HG02973 (cell line): ENCODE data around the gene SFR1.
A peak's percentile ranks its signal among the peaks of the same experiment; 100 is the strongest.

Experiments
- ATAC-seq: cut with Tn5 transposase; IDR thresholded peaks from one replicate; pipeline ENCODE4 v1.9.1; 2021; ENCODE audit warnings: moderate library complexity; ENCODE audit not compliant: unreplicated experiment

Gene SFR1

DNA sequence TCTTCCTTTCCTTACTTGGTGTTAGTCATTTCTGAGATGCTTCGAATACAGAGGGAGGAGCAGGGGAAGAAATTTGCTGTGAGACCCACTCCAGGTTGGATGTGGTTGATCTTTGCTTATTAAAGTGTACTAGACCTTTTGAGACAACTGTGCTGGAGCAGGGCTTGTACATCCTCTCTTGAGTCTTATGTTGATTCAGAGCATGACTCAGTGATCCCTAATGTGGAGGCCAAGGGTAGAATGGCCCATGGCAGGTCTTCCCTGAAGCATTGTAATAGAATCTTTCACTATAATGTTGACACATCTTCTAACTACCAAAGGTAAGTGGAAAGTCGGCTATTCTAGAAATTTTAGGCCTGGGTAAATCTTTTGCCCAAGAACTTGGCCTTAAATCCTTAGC lies 17.0 kb upstream of the SFR1 start:
- no peak for ATAC-seq

DNA sequence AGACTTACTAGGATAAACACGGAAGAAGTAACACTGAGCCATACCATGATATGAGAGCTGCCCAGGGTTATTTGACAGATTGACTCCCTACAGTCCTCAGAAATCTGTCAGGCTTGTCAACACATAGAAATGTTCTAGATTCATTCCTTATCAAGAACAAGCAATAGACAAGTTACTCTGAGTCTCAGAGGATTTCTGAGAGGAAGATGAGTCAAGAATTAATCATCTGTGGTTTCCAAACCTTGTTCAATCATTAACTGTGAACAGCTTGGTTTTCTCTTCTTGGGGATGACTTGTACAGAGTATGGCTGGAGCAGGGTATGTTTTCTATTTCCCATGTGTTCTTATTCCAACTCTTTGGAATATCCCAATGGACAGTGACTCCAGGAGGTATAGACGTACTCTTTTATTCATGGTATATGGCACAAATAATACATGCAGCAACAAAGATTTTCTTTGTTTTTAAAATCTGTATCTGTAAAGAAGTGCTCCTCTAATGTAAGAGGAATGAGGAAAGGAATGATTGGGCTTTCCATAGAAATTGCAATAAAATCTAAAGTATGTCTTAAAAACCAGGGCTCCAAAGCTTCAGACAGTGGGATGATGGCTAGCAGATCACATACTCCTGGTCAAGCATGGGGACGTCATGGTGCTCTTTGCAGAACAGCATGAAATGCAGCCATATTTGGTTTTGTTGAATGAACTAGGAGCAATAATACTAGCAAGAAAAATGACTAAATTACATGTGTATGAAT lies 11.9 kb upstream of the SFR1 start:
- peak; percentile 89 for ATAC-seq

DNA sequence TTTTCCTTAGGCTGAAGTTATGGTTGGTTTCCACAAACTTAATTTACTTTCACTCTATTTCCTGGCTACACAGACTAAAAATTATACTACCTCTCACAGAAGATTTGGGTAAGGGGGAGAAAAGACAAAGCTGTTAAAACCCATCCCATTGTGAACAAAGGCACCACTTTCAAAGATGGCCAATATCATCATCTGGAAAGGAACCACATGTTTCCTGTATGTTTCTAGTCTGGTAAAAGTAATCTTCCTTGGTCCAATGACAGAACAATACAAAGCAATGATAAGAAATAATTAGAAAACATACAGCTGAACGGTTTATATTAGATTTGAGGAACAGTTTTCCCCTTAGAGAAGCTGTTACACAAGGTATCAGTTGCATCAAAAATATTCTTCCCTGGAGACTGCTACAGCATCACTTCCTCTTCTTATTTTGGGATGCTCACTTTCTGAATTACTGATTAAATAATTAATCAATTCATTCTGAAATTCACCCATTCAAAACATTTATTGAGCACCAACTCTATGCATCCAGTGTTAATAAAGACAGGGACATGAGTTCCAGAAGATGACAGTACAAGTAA lies 8.5 kb upstream of the SFR1 start:
- ATAC-seq: no peak

DNA sequence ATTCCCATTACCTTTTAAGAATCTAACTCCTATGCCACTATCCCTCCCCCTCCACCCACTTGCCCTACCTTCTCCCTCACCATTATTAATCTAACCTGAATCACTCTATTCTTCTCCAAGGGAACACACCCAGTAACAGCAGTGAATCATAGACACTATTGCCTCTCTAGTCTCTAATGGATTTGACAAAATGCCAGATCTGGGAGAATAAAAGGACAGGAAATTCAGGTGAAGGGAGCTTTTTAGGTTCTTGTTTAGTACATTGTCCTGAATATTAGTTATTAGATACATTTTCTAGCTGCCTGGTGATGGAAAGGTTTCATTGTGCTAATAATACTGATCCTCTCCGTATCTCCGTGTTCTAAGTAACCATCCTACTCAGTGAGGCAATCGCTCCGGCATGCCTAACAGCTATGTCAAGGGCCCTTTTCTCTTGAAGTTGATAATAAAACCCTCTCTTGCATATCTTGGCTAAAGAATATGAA lies 4.1 kb upstream of the SFR1 start:
- no peak for ATAC-seq

DNA sequence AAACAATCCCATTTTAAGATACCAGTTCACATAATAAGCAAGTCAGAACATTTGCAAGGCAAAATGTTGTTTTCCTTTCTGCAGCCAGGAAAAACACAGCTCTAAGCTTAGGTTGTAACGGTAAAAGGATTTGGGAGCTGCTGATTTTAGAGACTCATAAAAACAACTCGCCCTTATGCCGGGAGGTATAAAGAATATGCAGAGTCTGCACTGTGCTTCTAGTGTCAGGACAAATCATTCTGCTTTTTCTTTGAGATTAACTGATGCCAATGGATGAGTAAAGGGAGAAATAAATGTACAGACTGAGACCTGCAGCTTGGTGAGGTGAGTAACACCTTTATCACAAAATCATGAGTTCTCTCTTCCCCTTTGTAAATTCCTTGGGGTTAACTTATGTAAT lies 2.0 kb upstream of the SFR1 start:
- no peak for ATAC-seq

DNA sequence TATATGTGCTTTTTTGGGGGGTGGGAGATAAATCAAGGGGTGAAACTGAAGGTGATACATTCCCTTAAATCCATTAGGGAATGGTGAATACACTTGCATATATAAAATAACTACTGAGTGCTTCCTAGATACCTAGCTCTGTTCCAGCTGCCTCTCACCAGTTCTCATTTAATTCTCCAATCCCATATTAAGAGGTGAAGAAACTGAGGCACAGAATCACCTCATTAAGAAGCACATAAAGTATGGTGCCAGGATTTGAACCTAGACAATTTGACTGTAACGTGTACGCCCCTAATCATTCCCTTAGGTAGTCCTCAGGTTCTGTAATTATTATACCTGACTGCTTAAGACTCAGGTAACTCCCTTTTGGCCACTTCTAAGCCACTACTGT lies 1.5 kb upstream of the SFR1 start:
- ATAC-seq: no peak

DNA sequence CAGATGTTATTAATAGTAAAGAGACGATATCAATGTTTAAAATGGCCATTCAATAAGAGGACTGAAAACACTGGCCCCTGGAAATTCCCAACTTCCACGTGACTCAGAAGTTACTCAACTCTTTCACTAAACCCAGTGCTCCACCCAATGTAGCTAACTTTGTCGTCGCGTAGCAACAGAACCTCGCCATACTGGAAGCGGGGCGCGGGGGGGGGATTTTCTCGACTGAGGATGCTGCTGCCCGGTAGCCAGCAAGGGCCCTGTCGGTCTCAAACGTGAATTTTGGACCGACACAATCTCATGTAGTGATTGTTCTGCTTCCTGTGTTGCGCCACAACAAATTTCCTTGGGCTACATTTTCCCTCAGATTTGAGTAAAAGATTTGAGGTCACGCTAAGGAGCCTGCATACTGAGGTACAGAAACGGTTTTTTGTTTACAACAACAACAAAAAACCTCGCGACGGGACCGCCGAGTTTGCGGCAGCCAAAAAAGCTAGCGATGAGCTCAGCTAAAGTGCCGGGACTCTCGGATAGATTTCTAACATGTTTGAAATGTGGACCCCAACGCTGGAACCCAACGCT lies 977 bp upstream of the SFR1 start:
- ATAC-seq: peak; percentile 35

DNA sequence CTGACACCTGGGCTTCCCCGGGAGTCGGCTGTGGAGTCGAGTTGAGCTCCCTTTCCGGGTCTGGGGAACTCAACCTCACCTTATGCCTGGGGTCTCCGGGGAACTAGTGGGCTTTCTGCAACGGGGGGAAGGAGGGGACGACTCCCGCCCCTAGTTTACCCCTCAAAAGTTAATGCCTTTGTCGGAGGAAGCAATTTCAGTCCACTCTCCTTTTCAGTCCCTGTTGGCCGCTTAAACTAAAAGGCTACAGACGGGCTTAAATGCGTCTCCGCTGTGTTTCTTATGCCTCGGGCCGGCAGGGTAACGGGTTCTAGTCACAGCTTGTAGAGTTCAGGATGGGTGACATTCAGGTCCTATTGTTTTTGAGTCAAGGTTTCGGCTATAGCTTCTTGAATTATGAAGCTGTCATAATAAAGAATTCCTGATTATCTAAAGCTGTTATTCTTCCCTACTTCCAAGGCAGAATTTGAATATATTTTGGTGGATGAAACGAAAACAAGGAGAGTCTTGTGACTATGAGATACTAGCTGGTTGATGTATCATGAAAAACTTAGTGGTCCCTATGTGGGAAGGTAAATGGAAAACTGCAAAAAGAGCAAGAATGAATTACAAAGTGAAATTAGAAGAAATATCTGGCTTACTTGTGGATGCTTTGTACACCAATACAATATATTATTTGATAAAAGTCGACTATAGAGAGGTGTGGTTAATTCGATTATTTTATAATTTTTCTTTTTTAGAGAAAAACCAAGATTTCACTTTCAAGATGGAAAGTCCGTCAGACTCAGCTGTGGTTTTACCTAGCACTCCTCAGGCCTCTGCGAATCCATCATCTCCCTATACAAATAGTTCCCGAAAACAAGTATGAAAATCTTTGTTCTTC lies 495 bp downstream of the SFR1 start:
- peak; percentile 4 for ATAC-seq

DNA sequence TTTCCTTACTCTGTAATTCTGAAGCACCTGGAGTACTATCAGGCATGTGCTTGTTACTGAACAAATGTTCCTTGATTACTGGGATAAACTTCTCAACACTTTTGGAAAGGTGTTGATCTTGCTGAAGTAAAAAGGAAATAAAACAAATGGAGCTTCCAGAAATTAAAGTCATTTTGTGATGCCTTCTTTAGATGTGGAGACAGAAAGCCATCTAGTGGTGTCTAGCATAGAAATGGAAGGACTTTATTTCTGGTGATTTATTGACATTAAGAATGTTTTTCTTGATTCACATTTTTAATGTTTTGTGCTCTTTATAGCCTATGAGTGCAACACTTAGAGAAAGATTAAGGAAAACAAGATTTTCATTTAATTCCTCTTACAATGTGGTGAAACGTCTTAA lies 1.4 kb downstream of the SFR1 start:
- ATAC-seq: no peak

DNA sequence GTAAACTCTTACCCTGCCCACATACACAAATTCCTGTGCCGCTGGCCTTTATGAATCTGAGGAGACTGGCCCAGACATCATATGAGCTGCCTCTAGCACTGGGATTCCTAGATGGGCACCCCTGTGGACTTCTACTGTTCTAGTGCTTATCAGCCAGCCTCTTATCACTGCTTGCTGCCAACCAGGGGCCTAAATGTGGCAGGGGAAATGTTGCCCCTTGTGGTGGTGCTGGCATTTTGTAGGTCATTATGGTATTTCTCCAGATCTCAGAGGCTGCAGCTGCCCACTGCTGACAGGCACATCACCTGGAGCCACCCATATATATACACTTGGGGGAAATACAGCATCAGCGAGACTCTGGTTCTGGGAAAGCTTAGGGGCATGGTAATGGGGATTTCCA lies 5.4 kb downstream of the SFR1 start:
- ATAC-seq: no peak

DNA sequence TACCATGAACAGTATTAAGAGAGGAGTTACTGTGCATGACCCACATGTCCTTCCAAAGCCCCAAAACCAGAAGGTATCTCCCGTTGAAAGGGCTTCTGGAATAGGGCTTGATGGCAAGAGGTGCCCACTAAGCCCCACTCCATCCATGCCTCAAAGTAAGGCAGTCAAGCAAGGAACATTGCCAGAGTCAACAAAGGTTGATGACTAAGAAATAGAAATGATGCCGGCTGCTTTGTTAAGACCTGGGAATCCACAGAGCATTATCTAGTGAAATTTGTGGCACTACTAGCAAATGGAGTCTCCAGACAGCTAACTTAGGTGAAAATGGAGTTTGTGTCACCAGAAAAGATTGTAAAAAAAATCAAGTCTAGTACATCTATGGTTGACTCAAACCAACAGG lies 6.2 kb downstream of the SFR1 start:
- ATAC-seq: no peak

DNA sequence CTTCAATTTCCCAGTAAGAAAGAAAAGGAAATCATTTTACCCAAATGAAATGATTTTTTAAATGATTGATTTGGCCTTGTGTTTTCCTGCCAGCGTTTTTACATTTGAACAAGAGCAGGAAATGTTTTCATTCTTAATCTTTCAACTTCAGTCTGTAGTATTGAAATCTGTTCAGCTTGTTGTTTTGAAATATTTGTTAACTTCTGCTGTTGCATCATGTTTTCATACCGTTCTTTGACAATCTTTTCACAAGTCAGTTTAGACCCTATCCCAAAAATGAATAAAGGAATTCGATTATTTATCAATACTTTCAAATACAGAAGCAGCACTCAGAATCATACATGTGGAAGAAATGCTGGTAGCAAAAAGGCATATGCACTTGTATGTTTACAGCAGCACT lies 8.1 kb downstream of the SFR1 start:
- no peak for ATAC-seq

DNA sequence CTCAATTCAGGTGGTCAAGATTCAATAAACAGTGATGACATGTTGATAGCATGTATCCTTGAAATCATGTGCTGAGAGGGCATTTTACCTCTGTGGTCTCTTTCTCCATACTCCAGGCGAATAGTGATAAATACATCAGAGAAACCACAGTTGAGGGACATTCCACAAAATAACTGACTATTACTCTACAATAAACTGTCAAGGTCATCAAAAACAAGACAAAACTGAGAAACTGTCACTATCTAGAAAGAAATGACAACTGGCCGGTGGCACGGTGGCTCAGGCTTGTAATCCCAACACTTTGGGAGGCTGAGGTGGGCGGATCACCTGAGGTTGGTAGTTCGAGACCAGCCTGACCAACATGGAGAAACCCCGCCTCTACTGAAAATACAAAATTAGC lies 16.2 kb downstream of the SFR1 start:
- no peak for ATAC-seq

DNA sequence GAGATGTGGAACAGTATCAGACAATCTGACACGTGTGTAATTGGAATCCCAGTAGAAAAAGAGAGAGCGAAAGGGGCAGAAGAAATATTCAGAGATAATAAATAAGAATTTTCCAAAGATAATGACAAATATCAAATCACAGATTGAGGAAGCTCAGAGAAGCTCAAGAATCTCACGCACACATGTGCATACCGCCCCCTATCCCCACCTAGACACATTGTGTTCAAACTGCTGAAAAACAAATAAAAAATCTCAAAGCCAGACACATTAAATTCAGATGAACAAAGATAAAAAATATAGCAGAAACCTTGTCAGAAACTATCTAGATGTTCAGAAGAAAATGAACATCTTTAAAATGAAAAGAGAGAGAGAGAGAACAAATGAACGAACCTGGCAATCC lies 17.2 kb downstream of the SFR1 start:
- ATAC-seq: no peak

DNA sequence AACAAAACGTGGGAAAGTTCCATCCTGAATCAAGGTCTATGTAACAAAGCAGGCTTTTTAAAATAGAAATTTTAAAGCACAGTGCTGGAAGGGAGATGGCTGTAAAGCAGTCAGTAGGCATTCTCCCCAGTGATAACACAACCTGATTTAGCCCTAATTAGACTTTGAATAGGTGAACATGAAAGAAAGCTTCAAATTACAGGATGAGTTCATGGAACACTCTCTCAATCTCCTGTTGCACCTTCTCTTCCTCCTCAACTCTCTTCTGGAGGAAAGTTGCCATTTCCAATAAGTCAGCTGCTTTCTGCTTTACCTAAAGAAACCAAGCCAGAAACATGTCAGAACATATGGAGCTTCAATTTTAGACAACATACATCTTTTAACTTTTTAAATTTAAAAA lies 20.1 kb downstream of the SFR1 start:
- no peak for ATAC-seq

DNA sequence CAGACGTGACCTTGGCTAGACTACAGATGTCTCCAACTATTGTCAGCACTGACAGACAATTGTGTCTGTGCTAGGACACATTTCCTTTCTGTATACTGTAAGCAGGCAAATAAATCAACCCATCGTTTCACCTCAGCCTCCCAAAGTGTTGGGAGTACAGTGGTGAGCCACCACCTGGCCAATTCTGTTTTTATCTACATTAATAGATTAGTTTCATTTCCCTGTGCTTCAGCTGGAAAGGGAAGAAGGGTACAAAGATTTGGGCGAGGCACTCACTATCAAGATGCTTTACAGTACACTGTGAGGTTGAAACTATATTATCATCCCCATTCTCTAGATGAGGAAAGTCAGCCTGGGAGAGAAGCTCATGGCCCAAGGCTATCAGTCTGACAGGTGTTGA lies 21.9 kb downstream of the SFR1 start:
- no peak for ATAC-seq

DNA sequence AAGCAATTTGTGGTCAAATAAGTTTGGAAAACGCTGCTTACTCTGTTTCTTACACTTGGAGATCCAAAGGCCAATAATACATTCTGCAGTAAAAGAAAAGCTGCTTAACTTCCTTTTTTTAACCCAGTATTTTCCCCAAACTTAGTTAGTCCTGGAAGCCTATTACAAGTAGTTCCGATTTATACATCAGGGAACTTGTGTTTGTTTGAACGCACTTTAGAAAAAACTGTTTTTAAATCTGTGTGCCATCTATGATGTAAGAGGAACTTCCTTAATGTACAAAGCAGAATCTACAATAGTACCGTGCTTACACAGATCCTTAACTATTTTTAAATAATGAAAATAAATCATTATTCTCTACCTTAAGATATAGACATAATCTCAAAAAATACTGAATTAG lies 23.0 kb downstream of the SFR1 start:
- no peak for ATAC-seq

DNA sequence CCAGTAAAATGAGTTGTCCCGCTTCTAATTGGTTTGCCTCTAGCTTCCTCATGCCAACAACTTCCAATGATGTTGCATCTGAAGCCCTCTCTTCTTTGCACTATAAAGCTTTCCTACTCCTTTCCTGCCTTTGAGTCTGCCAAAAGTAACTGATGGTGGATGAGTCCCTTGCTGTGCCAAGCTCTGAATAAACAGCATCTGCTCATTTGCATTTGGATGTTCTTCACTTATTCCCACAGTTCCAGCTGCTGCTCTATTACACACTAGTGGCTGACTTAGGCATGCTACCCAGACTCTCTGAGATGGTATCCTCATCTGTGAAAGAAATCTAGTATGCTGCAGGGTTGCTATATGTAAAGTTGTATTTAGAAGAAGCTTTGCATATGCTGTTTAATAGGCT lies 24.9 kb downstream of the SFR1 start:
- no peak for ATAC-seq

DNA sequence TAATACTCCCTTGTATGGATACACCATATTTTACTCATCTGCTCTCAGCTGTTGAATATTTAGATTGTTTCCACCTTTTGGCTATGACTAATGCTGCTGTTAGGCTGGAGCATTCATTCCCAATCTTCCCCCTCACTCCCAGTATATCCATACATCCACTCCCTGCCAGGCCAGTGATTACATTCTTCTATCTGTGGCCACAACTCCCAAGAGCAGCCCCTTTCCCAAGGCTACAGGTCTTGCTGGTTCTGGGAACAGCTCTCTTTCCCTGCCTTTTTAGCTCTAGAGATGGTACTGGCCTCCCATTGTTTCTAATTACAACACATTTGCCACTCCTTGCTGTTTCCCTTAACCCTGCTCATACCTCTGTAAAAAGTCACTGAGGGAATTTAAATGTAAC lies 28.2 kb downstream of the SFR1 start:
- ATAC-seq: no peak

DNA sequence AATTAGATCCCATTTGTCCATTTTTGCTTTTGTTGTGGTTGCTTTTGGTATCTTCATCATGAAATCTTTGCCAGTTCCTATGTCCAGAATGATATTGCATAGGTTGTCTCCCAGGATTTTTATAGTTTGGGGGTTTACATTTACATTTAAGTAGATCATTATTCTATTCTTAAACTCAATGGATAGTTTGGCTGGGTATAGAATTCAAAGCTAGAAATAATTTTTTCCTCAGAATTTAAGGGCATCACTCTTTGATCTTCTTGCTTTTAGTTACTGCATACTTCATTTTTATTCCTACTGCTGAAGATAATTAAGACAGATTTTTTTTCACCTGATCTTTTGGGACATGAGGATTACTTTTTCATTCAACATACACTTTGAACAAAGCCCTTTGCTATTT lies 29.8 kb downstream of the SFR1 start:
- no peak for ATAC-seq

DNA sequence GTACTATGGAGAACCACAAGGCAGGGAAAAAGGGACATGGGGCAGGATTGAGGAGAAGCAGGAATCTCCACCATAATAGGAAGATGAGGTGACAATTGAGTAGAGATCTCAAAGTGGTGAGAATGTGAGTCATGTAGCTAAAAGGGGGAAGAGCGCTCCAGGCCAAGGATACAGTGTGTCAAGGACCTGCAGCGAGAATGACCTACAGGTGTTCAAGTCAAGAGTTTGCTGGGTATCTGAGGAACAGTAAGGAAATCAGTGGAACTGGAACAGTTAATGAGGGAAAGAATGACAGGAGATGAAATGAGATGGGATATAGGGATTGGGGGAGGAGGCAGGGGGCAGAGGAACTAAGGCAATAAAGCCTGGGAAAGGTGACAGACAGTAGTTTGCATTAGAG lies 33.6 kb downstream of the SFR1 start:
- ATAC-seq: no peak
